DOHH2 (cell line): Measurements from ENCODE around the gene A4GALT.

Experiments
- H3F3A ChIP-seq: fragments of 200-600 bp; sonication (generic), shearing (Covaris generic); 2 replicates; pipeline ENCODE4 v1.6.0; 2016; ENCODE audit warnings: antibody characterized with exemption, mild to moderate bottlenecking; ENCODE audit not compliant: control insufficient read depth, insufficient read depth
- H3K27ac ChIP-seq: fragments of 200-600 bp; sonication (generic); 2 replicates; pipeline ENCODE4 v1.5.1; 2014; ENCODE audit warnings: low read depth, mild to moderate bottlenecking, low read length, moderate library complexity
- H3K27me3 ChIP-seq: fragments of 200-600 bp; sonication (generic); 2 replicates; pipeline ENCODE4 v1.6.1; 2014; ENCODE audit warnings: mild to moderate bottlenecking, low read length, mixed read lengths; ENCODE audit not compliant: control insufficient read depth
- H3K36me3 ChIP-seq: fragments of 200-600 bp; sonication (generic); 2 replicates; pipeline ENCODE4 v1.6.1; 2014; ENCODE audit warnings: mild to moderate bottlenecking, low read length, moderate library complexity, mixed read lengths; ENCODE audit not compliant: control insufficient read depth
- H3K4me1 ChIP-seq: fragments of 200-600 bp; sonication (generic); 2 replicates; pipeline ENCODE4 v1.6.1; 2014; ENCODE audit warnings: mild to moderate bottlenecking, low read length, mixed read lengths; ENCODE audit not compliant: control insufficient read depth
- H3K4me2 ChIP-seq: fragments of 200-600 bp; sonication (generic); 2 replicates; pipeline ENCODE4 v1.6.0; 2014; ENCODE audit warnings: mild to moderate bottlenecking, low read length, moderate library complexity
- H3K4me3 ChIP-seq: fragments of 200-600 bp; sonication (generic); 2 replicates; pipeline ENCODE4 v1.5.1; 2014; ENCODE audit warnings: mild to moderate bottlenecking, low read length, mixed read lengths
- H3K79me2 ChIP-seq: fragments of 200-600 bp; sonication (generic); 2 replicates; pipeline ENCODE4 v1.6.1; 2014; ENCODE audit warnings: mild to moderate bottlenecking, low read length, mixed read lengths; ENCODE audit not compliant: control insufficient read depth
- H3K9me2 ChIP-seq: fragments of 200-600 bp; sonication (generic); replicated peaks from 2 replicates; pipeline ENCODE4 v1.6.1; 2014; ENCODE audit warnings: mild to moderate bottlenecking, low read length, mixed read lengths; ENCODE audit not compliant: control insufficient read depth
- H3K9me3 ChIP-seq: fragments of 200-600 bp; sonication (generic); 2 replicates; pipeline ENCODE4 v1.6.1; 2014; ENCODE audit warnings: antibody characterized with exemption, low read length, mixed read lengths; ENCODE audit not compliant: control insufficient read depth, insufficient read depth
- H4K20me1 ChIP-seq: fragments of 200-600 bp; sonication (generic); 2 replicates; pipeline ENCODE4 v1.6.0; 2014; ENCODE audit warnings: low read depth, mild to moderate bottlenecking, antibody characterized with exemption, low read length, moderate library complexity; ENCODE audit not compliant: control insufficient read depth, insufficient read depth
- EZH2phosphoT487 ChIP-seq: fragments of 200-600 bp; sonication (generic); IDR thresholded peaks from 2 replicates; pipeline ENCODE4 v1.6.1; 2017; ENCODE audit warnings: borderline replicate concordance, mild to moderate bottlenecking, antibody characterized with exemption, low read length, moderate library complexity, mixed read lengths
- TF ChIP-seq, protein P1 (sequence below): fragments of 200-600 bp; sonication (generic); IDR thresholded peaks from one replicate; pipeline ENCODE4 v1.5.1; 2014; ENCODE audit warnings: antibody characterized with exemption, mild to moderate bottlenecking, low read depth, low read length; ENCODE audit not compliant: poor library complexity, severe bottlenecking

A4GALT gene

DNA sequence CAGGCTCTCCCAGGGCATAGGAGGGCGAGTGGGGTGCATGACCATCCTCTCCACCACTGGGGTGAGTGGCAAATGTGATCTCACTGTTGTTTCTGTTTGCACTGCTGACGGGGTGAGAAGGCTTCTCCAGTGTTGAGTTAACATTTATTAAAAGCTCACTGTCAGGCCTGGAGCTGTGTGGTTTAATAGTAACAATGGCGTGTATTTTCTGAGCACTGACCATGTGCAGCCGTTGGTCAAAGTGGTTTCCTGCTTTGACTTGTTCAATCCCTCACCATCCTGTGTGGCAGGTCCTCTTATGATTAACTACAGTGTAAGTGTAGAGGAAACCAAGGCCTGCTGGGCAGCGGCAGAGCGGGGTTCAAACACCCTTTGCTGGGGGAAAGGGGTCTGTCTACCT lies 4.4 kb downstream of the A4GALT start:
- H3K9me3 ChIP-seq: peaks cover 2% of the 10 kb centered on the region
- H3K4me1 ChIP-seq: peaks cover 95% of the 10 kb centered on the region
- H3K27ac ChIP-seq: peak overlapping the region; percentile 97
- H3K36me3 ChIP-seq: peaks cover 27% of the 10 kb centered on the region
- peaks cover 67% of the 10 kb centered on the region for H3K79me2 ChIP-seq
- no peaks in the 10 kb centered on the region; the same call in 1 of the 2 replicates for H4K20me1 ChIP-seq
- peak overlapping the region; percentile 85 for H3K4me2 ChIP-seq
- H3K27me3 ChIP-seq: peaks cover 7% of the 10 kb centered on the region
- H3K4me3 ChIP-seq: peak overlapping the region; percentile 69
- TF ChIP-seq, protein P1, sequence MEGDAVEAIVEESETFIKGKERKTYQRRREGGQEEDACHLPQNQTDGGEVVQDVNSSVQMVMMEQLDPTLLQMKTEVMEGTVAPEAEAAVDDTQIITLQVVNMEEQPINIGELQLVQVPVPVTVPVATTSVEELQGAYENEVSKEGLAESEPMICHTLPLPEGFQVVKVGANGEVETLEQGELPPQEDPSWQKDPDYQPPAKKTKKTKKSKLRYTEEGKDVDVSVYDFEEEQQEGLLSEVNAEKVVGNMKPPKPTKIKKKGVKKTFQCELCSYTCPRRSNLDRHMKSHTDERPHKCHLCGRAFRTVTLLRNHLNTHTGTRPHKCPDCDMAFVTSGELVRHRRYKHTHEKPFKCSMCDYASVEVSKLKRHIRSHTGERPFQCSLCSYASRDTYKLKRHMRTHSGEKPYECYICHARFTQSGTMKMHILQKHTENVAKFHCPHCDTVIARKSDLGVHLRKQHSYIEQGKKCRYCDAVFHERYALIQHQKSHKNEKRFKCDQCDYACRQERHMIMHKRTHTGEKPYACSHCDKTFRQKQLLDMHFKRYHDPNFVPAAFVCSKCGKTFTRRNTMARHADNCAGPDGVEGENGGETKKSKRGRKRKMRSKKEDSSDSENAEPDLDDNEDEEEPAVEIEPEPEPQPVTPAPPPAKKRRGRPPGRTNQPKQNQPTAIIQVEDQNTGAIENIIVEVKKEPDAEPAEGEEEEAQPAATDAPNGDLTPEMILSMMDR: no peak
- no peak for TF ChIP-seq EZH2phosphoT487
- peaks cover 44% of the 10 kb centered on the region for H3F3A ChIP-seq
- H3K9me2 ChIP-seq: no peaks in the 10 kb centered on the region

DNA sequence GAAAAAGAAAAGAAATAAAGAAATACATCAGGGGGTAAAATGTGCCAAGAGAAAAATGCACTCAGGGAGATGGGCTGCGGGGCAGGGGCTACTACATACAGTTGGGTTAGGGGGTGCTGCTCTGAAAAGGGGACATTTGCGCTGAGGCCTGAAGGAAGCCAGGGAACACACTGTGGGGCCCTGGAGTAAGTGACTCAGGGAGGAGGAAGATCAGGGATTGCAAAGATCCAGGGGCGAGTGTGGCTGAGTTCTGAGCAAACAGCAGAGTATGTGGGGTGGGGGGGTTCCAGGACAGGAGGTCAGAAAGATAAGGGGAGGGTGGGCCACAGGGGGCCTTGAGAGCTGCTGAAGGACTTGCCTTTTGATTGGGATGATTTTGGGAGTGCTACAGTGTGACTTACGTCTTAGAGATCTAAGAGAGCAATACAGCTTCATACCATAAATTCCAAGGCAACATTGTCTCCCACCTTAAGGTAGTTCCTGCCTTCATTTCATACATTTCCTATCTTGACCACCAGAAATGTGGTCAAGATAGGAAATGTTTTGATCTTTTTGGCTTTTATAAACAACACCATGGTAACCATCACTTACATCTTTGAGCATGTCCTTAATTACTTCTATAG lies 5.8 kb downstream of the A4GALT start:
- TF ChIP-seq EZH2phosphoT487: no peak
- TF ChIP-seq, protein P1: no peak
- H3K4me1 ChIP-seq: peaks cover 88% of the 10 kb centered on the region
- H3K4me3 ChIP-seq: no peak overlapping the region
- peak overlapping the region; percentile 85 for H3K4me2 ChIP-seq
- H3K27me3 ChIP-seq: no peaks in the 10 kb centered on the region
- H3K27ac ChIP-seq: peak overlapping the region; percentile 97
- H3K9me3 ChIP-seq: peaks cover 10% of the 10 kb centered on the region
- no peaks in the 10 kb centered on the region; the same call in 1 of the 2 replicates for H4K20me1 ChIP-seq
- peaks cover 76% of the 10 kb centered on the region for H3K79me2 ChIP-seq
- H3K36me3 ChIP-seq: peaks cover 33% of the 10 kb centered on the region
- peaks cover 45% of the 10 kb centered on the region for H3F3A ChIP-seq
- H3K9me2 ChIP-seq: no peaks in the 10 kb centered on the region

DNA sequence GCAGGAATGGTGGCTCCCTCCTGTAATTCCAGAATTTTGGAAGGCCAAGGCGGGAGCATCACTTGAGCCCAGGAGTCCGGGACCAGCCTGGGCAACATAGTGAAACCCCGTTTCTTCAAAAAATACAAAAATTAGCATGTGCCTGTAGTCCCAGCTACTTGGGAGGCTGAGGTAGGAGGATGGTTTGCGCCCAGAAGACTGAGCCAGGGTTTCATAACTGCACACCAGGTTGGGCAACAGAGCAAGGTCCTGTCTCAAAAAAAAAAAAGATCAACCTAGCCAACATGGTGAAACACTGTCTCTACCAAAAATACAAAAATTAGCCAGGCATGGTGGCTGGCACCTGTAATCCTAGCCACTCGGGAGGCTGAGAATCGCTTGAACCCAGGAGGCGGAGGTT lies 6.4 kb downstream of the A4GALT start:
- peaks cover 42% of the 10 kb centered on the region for H3F3A ChIP-seq
- peak overlapping the region; percentile 85 for H3K4me2 ChIP-seq
- no peaks in the 10 kb centered on the region for H3K27me3 ChIP-seq
- H3K79me2 ChIP-seq: peaks cover 76% of the 10 kb centered on the region
- H3K36me3 ChIP-seq: peaks cover 33% of the 10 kb centered on the region
- H3K9me2 ChIP-seq: no peaks in the 10 kb centered on the region
- TF ChIP-seq, protein P1: no peak
- no peak for TF ChIP-seq EZH2phosphoT487
- no peak overlapping the region for H3K4me3 ChIP-seq
- peaks cover 83% of the 10 kb centered on the region for H3K4me1 ChIP-seq
- H3K27ac ChIP-seq: peak overlapping the region; percentile 97
- no peaks in the 10 kb centered on the region; the same call in 1 of the 2 replicates for H4K20me1 ChIP-seq
- H3K9me3 ChIP-seq: peaks cover 14% of the 10 kb centered on the region
